OCI-LY3 (cell line): ENCODE data around the gene TMEM132C.

Experiments used
- H2AFZ ChIP-seq: fragments of 200-600, 300-600 bp; shearing (Covaris generic); 2 replicates; pipeline ENCODE4 v1.6.0; 2014; ENCODE audit warnings: antibody characterized with exemption, low read depth, low read length
- H3K27ac ChIP-seq: fragments of 200-600, 300-600 bp; sonication (generic); 2 replicates; pipeline ENCODE4 v1.5.1; 2014; ENCODE audit warnings: mild to moderate bottlenecking, low read length, moderate library complexity, mixed read lengths
- H3K27me3 ChIP-seq: fragments of 200-600, 300-600 bp; sonication (generic); 2 replicates; pipeline ENCODE4 v1.6.1; 2014; ENCODE audit warnings: low read depth, low read length, mixed read lengths
- H3K36me3 ChIP-seq: fragments of 200-600, 300-600 bp; sonication (generic); replicated peaks from 2 replicates; pipeline ENCODE3; 2014; ENCODE audit warnings: low read depth, low read length, mixed read lengths
- H3K4me1 ChIP-seq: fragments of 300-600, 200-600 bp; sonication (generic); 2 replicates; pipeline ENCODE4 v1.6.1; 2014; ENCODE audit warnings: low read length, mixed read lengths
- H3K4me2 ChIP-seq: fragments of 200-600, 300-600 bp; sonication (generic); 2 replicates; pipeline ENCODE4 v1.6.1; 2014; ENCODE audit warnings: low read length, mixed read lengths
- H3K4me3 ChIP-seq: fragments of 300-600, 200-600 bp; sonication (generic); 2 replicates; pipeline ENCODE4 v1.5.1; 2014; ENCODE audit warnings: antibody characterized with exemption, mild to moderate bottlenecking, low read length, moderate library complexity
- H3K79me2 ChIP-seq: fragments of 300-600, 200-600 bp; shearing (Covaris generic); 2 replicates; pipeline ENCODE4 v1.6.1; 2014; ENCODE audit warnings: mild to moderate bottlenecking, low read length, mixed read lengths
- H3K9ac ChIP-seq: fragments of 300-600, 200-600 bp; shearing (Covaris generic); 2 replicates; pipeline ENCODE4 v1.6.0; 2014; ENCODE audit warnings: mild to moderate bottlenecking, low read length, moderate library complexity
- H3K9me3 ChIP-seq: fragments of 200-600, 300-600 bp; shearing (Covaris generic); 2 replicates; pipeline ENCODE4 v1.6.1; 2014; ENCODE audit warnings: low read length, mixed read lengths; ENCODE audit not compliant: insufficient read depth
- H4K20me1 ChIP-seq: fragments of 200-600, 300-600 bp; sonication (generic); 2 replicates; pipeline ENCODE4 v1.6.1; 2016; ENCODE audit warnings: low read length, mixed read lengths; ENCODE audit not compliant: insufficient read depth
- CTCF ChIP-seq: fragments of 200-600, 300-600 bp; sonication (generic); IDR thresholded peaks from 2 replicates; pipeline ENCODE4 v1.5.1; 2014; ENCODE audit warnings: antibody characterized with exemption, low read length, low read depth
- EZH2phosphoT487 ChIP-seq: fragments of 200-600 bp; shearing (Covaris generic); IDR thresholded peaks from 2 replicates; pipeline ENCODE4 v1.6.1; 2018; ENCODE audit warnings: antibody characterized with exemption, mixed run types, low read depth

Gene TMEM132C

GRCh38 chr12:128643155-128643554 is 376.2 kb downstream of the TMEM132C start:
- Histone ChIP-seq H3K4me2 (peak overlapping the region; percentile 78), H3K27ac (peak overlapping the region; percentile 83), H3K4me3 (peak overlapping the region; percentile 47), H2AFZ (peak overlapping the region; percentile 88), H4K20me1 (no peaks in the 10 kb centered on the region), H3K79me2 (no peaks in the 10 kb centered on the region), H3K27me3 (no peaks in the 10 kb centered on the region), H3K36me3 (peaks cover 7% of the 10 kb centered on the region), H3K9me3 (0 out of 2 replicates have a peak, but pooled peaks cover 4% of the 10 kb centered on the region), H3K4me1 (peaks cover 53% of the 10 kb centered on the region), H3K9ac (peak overlapping the region; percentile 61)
- TF ChIP-seq CTCF (no peak), EZH2phosphoT487 (no peak)

GRCh38 chr12:128644664-128645296 is 377.8 kb downstream of the TMEM132C start:
- Histone ChIP-seq H3K4me2 (peak overlapping the region; percentile 39), H3K9ac (no peak overlapping the region), H3K36me3 (no peaks in the 10 kb centered on the region), H3K27ac (no peak overlapping the region), H2AFZ (no peak overlapping the region), H4K20me1 (no peaks in the 10 kb centered on the region), H3K79me2 (no peaks in the 10 kb centered on the region), H3K4me3 (0 out of 2 replicates have a peak overlapping the region, but pooled peaks have one; percentile 9), H3K9me3 (no peaks in the 10 kb centered on the region), H3K27me3 (no peaks in the 10 kb centered on the region), H3K4me1 (peaks cover 37% of the 10 kb centered on the region)
- TF ChIP-seq EZH2phosphoT487 (no peak), CTCF (peak; percentile 95)

- H3K27me3 ChIP-seq: no peaks in the 10 kb centered on the region
- H3K79me2 ChIP-seq: no peaks in the 10 kb centered on the region
- no peak overlapping the region for H3K4me2 ChIP-seq
- H3K36me3 ChIP-seq: no peaks in the 10 kb centered on the region
- H2AFZ ChIP-seq: no peak overlapping the region
- no peaks in the 10 kb centered on the region for H4K20me1 ChIP-seq
- no peak for TF ChIP-seq CTCF
- TF ChIP-seq EZH2phosphoT487: no peak
- no peak overlapping the region for H3K9ac ChIP-seq
- H3K27ac ChIP-seq: no peak overlapping the region
- H3K4me3 ChIP-seq: no peak overlapping the region
- H3K9me3 ChIP-seq: no peaks in the 10 kb centered on the region
- peaks cover 5% of the 10 kb centered on the region; the same call in 1 of the 2 replicates for H3K4me1 ChIP-seq
Measured at GRCh38 chr12:128649902-128650301, 382.9 kb downstream of the TMEM132C start.

GRCh38 chr12:128652136-128652751 is 385.3 kb downstream of the TMEM132C start:
- Histone ChIP-seq H3K9ac (no peak overlapping the region), H3K27ac (no peak overlapping the region), H2AFZ (no peak overlapping the region), H3K4me3 (no peak overlapping the region), H4K20me1 (no peaks in the 10 kb centered on the region), H3K4me1 (peaks cover 11% of the 10 kb centered on the region), H3K4me2 (no peak overlapping the region), H3K36me3 (no peaks in the 10 kb centered on the region), H3K9me3 (peaks cover 2% of the 10 kb centered on the region; the same call in 1 of the 2 replicates), H3K27me3 (no peaks in the 10 kb centered on the region), H3K79me2 (no peaks in the 10 kb centered on the region)
- TF ChIP-seq EZH2phosphoT487 (no peak), CTCF (no peak)
